H9 (cell line): Measurements from ENCODE around the gene IDE. TPM values are rescaled to one million over a fixed set of nuclear protein-coding genes. Genes with fewer than 3 reads are reported as not detected.

ENCODE experiments used
- DNase-seq: peaks from one replicate; pipeline ENCODE4 v3.0.0-alpha.2; 2017
- H2AFZ ChIP-seq: one replicate; pipeline ENCODE4 v1.6.1; 2013; ENCODE audit warnings: mild to moderate bottlenecking, low read length, control low read depth, moderate library complexity
- H2AK5ac ChIP-seq: 2 replicates; pipeline ENCODE4 v1.6.1; 2013; ENCODE audit warnings: low read length, control low read depth, mixed read lengths; ENCODE audit not compliant: insufficient read length
- H2BK120ac ChIP-seq: one replicate; pipeline ENCODE4 v1.6.1; 2013; ENCODE audit warnings: low read depth, mild to moderate bottlenecking, low read length, control low read depth, inconsistent platforms; ENCODE audit not compliant: poor library complexity, severe bottlenecking
- H2BK12ac ChIP-seq: 2 replicates; pipeline ENCODE4 v1.6.1; 2013; ENCODE audit warnings: low read length, control low read depth, mixed read lengths, low read depth; ENCODE audit not compliant: insufficient read length
- H2BK15ac ChIP-seq: 2 replicates; pipeline ENCODE4 v1.6.1; 2013; ENCODE audit warnings: low read depth, low read length, control low read depth
- H2BK20ac ChIP-seq: one replicate; pipeline ENCODE4 v1.6.1; 2013; ENCODE audit warnings: low read depth, mild to moderate bottlenecking, low read length, control low read depth, inconsistent platforms; ENCODE audit not compliant: poor library complexity, severe bottlenecking
- H2BK5ac ChIP-seq: 2 replicates; pipeline ENCODE4 v1.6.1; 2013; ENCODE audit warnings: low read length, control low read depth, mixed read lengths; ENCODE audit not compliant: insufficient read length
- H3K14ac ChIP-seq: 2 replicates; pipeline ENCODE4 v1.6.1; 2013; ENCODE audit warnings: low read length, control low read depth; ENCODE audit not compliant: insufficient read depth
- H3K18ac ChIP-seq: 2 replicates; pipeline ENCODE4 v1.6.1; 2013; ENCODE audit warnings: low read depth, mild to moderate bottlenecking, mixed read lengths, low read length, control low read depth; ENCODE audit not compliant: insufficient read length
- H3K23ac ChIP-seq: 2 replicates; pipeline ENCODE4 v1.6.1; 2013; ENCODE audit warnings: low read length, control low read depth, mixed read lengths, low read depth; ENCODE audit not compliant: insufficient read length
- H3K23me2 ChIP-seq: 2 replicates; pipeline ENCODE4 v1.6.1; 2013; ENCODE audit warnings: low read depth, mild to moderate bottlenecking, mixed read lengths, low read length, control low read depth; ENCODE audit not compliant: insufficient read length, poor library complexity, severe bottlenecking
- H3K27ac ChIP-seq: 2 replicates; pipeline ENCODE4 v1.5.1; 2013; ENCODE audit warnings: low read length, control low read depth, mixed read lengths, low read depth; ENCODE audit not compliant: insufficient read length
- H3K27me3 ChIP-seq: 2 replicates; pipeline ENCODE4 v1.6.1; 2013; ENCODE audit warnings: low read length, control low read depth, inconsistent platforms; ENCODE audit not compliant: insufficient read depth
- H3K4ac ChIP-seq: 2 replicates; pipeline ENCODE4 v1.6.1; 2013; ENCODE audit warnings: low read depth, mild to moderate bottlenecking, control low read depth, inconsistent platforms, low read length, moderate library complexity
- H3K4me1 ChIP-seq: 2 replicates; pipeline ENCODE4 v1.6.1; 2013; ENCODE audit warnings: low read length, control low read depth, inconsistent platforms; ENCODE audit not compliant: insufficient read depth
- H3K4me2 ChIP-seq: 2 replicates; pipeline ENCODE4 v1.6.1; 2013; ENCODE audit warnings: low read length, control low read depth, mixed read lengths; ENCODE audit not compliant: insufficient read length, insufficient read depth
- H3K56ac ChIP-seq: 2 replicates; pipeline ENCODE4 v1.6.1; 2013; ENCODE audit warnings: low read depth, mild to moderate bottlenecking, mixed read lengths, low read length, control low read depth; ENCODE audit not compliant: insufficient read length
- H3K79me1 ChIP-seq: 2 replicates; pipeline ENCODE4 v1.6.1; 2013; ENCODE audit warnings: low read depth, mild to moderate bottlenecking, moderate library complexity, low read length, control low read depth, inconsistent platforms; ENCODE audit not compliant: insufficient read depth, poor library complexity, severe bottlenecking
- H3K79me2 ChIP-seq: 2 replicates; pipeline ENCODE4 v1.6.1; 2013; ENCODE audit warnings: low read length, control low read depth, inconsistent platforms; ENCODE audit not compliant: insufficient read depth
- H3K9ac ChIP-seq: 2 replicates; pipeline ENCODE4 v1.6.1; 2013; ENCODE audit warnings: low read length, control low read depth, mixed read lengths; ENCODE audit not compliant: insufficient read length; ENCODE audit errors: extremely low read depth
- H3K9me3 ChIP-seq: one replicate; pipeline ENCODE4 v1.6.1; 2013; ENCODE audit warnings: low read depth, low read length, inconsistent platforms; ENCODE audit not compliant: control insufficient read depth
- H3T11ph ChIP-seq: one replicate; pipeline ENCODE4 v1.6.1; 2013; ENCODE audit warnings: mild to moderate bottlenecking, low read length, control low read depth, inconsistent platforms
- H4K20me1 ChIP-seq: one replicate; pipeline ENCODE4 v1.6.1; 2013; ENCODE audit not compliant: control insufficient read depth, insufficient read length, insufficient read depth
- H4K5ac ChIP-seq: 2 replicates; pipeline ENCODE4 v1.6.1; 2013; ENCODE audit warnings: low read depth, mild to moderate bottlenecking, mixed read lengths, low read length, control low read depth; ENCODE audit not compliant: insufficient read length
- H4K8ac ChIP-seq: replicated peaks from 2 replicates; pipeline ENCODE4 v1.6.1; 2013; ENCODE audit warnings: low read length, control low read depth, mixed read lengths, low read depth; ENCODE audit not compliant: insufficient read length
- H4K91ac ChIP-seq: 2 replicates; pipeline ENCODE4 v1.6.1; 2013; ENCODE audit warnings: low read depth, mild to moderate bottlenecking, moderate library complexity, mixed read lengths, low read length, control low read depth; ENCODE audit not compliant: insufficient read length
- H3K27ac Mint-ChIP-seq, 3 experiments: 2 replicates in 2 of 3; 3 replicates in 1 of 3; pipeline ENCODE4 v1.8.0; 2020 to 2021; ENCODE audit warnings: mixed read lengths in 3 of 3, mild to moderate bottlenecking in 1 of 3, moderate library complexity in 1 of 3
- H3K27me3 Mint-ChIP-seq: 2 replicates; pipeline ENCODE4 v1.8.0; 2021; ENCODE audit warnings: low read depth, mild to moderate bottlenecking, moderate library complexity, mixed read lengths
- H3K36me3 Mint-ChIP-seq, 3 experiments: 2 replicates in 2 of 3; 3 replicates in 1 of 3; pipeline ENCODE4 v1.8.0; 2020 to 2021; ENCODE audit warnings: low read depth in 3 of 3, mixed read lengths in 3 of 3; ENCODE audit not compliant: insufficient read depth in 1 of 3
- H3K4me1 Mint-ChIP-seq, 2 experiments: 2 replicates each; pipeline ENCODE4 v1.8.0; 2020; ENCODE audit warnings: mixed read lengths in 2 of 2
- H3K4me3 Mint-ChIP-seq, 2 experiments: 2 replicates in 1 of 2; 3 replicates in 1 of 2; pipeline ENCODE4 v1.8.0; 2020 to 2021; ENCODE audit warnings: mild to moderate bottlenecking in 2 of 2, mixed read lengths in 2 of 2, moderate library complexity in 1 of 2
- H3K9me3 Mint-ChIP-seq, 2 experiments: 2 replicates in 1 of 2; 3 replicates in 1 of 2; pipeline ENCODE4 v1.8.0; 2020; ENCODE audit warnings: mild to moderate bottlenecking in 2 of 2, mixed read lengths in 2 of 2, moderate library complexity in 1 of 2
- WGBS: extraction: QIAGEN DNeasy Blood & Tissue Kit; methylation state at CpG from one replicate; pipeline ENCODE4 v1.1.7; 2013; ENCODE audit warnings: missing lambda C conversion rate, low lambda C conversion rate, mixed read lengths; ENCODE audit not compliant: insufficient read length; ENCODE audit errors: extremely low coverage; 5-methylcytosine and 5-hydroxymethylcytosine counted together
- total RNA-seq: library from RNA; stranded (reverse); gene quantifications from 2 replicates; pipeline ENCODE4 v1.2.1, GENCODE V29; 2021
- TF ChIP-seq, protein P1 (sequence below): fragments of 200-600 bp; sonication (generic); conservative IDR thresholded peaks from 3 replicates; pipeline ENCODE4 v1.8.0; 2021; ENCODE audit warnings: antibody characterized with exemption, mild to moderate bottlenecking

Gene IDE
- total RNA-seq, 1 experiment from 2014 or later = 48.9 TPM

DNA sequence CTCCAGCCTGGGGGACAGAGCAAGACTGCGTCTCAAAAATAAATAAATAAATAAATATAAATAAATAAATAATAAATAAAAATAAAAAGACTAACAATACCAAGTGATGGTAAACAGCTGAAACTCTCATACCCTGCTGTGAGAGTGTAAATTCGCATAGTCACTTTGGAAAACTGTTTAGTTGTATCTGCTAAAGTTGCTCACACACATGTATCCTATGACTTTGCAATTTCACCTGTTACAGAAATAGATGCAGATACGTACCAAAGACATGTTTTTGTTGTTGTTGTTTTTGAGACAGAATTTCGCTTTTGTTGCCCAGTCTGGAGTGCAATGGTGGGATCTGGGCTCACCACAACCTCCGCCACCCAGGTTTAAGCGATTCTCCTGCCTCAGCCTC is 135.7 kb downstream of the IDE start:
- WGBS = no CpG with 5 or more reads among the region's 6 CpGs
- Histone ChIP-seq H3K23ac (no peak overlapping the region), H3K79me1 (no peaks in the 10 kb centered on the region), H4K5ac (no peak overlapping the region), H3K23me2 (no peaks in the 10 kb centered on the region), H3K4me2 (no peak overlapping the region), H3K79me2 (no peaks in the 10 kb centered on the region), H3K18ac (no peak overlapping the region), H4K8ac (no peak overlapping the region), H4K20me1 (no peaks in the 10 kb centered on the region), H2BK5ac (no peak overlapping the region), H2BK15ac (no peak overlapping the region), H3K14ac (no peak overlapping the region), H3K9ac (no peak overlapping the region), H3K9me3 (no peaks in the 10 kb centered on the region), H3K4ac (no peak overlapping the region), H2BK20ac (no peak overlapping the region), H2AFZ (no peak overlapping the region), H3K27ac (no peak overlapping the region), H2BK120ac (no peak overlapping the region), H3K27me3 (no peaks in the 10 kb centered on the region), H2AK5ac (no peak overlapping the region), H4K91ac (no peak overlapping the region), H2BK12ac (no peak overlapping the region), H3K56ac (no peak overlapping the region), H3T11ph (no peak overlapping the region), H3K4me1 (no peaks in the 10 kb centered on the region)
- H3K9me3 Mint-ChIP-seq = no peaks in the 10 kb centered on the region
- H3K4me3 Mint-ChIP-seq = no peak overlapping the region
- no peaks in the 10 kb centered on the region for H3K27me3 Mint-ChIP-seq
- H3K27ac Mint-ChIP-seq = no peak overlapping the region
- TF ChIP-seq, protein P1, sequence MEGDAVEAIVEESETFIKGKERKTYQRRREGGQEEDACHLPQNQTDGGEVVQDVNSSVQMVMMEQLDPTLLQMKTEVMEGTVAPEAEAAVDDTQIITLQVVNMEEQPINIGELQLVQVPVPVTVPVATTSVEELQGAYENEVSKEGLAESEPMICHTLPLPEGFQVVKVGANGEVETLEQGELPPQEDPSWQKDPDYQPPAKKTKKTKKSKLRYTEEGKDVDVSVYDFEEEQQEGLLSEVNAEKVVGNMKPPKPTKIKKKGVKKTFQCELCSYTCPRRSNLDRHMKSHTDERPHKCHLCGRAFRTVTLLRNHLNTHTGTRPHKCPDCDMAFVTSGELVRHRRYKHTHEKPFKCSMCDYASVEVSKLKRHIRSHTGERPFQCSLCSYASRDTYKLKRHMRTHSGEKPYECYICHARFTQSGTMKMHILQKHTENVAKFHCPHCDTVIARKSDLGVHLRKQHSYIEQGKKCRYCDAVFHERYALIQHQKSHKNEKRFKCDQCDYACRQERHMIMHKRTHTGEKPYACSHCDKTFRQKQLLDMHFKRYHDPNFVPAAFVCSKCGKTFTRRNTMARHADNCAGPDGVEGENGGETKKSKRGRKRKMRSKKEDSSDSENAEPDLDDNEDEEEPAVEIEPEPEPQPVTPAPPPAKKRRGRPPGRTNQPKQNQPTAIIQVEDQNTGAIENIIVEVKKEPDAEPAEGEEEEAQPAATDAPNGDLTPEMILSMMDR = no peak
- H3K36me3 Mint-ChIP-seq = no peaks in the 10 kb centered on the region
- DNase-seq = no peak
- peaks cover 0 to 4% of the 10 kb centered on the region in 2 experiments; a peak in 2 of 4 replicates for H3K4me1 Mint-ChIP-seq
